GM19395 (cell line): ENCODE data around the gene DYNC2H1.

Experiments
- ATAC-seq: cut with Tn5 transposase; IDR thresholded peaks from one replicate; pipeline ENCODE4 v1.9.1; 2021; ENCODE audit warnings: mild to moderate bottlenecking, moderate library complexity; ENCODE audit not compliant: unreplicated experiment

The DYNC2H1 gene, protein sequence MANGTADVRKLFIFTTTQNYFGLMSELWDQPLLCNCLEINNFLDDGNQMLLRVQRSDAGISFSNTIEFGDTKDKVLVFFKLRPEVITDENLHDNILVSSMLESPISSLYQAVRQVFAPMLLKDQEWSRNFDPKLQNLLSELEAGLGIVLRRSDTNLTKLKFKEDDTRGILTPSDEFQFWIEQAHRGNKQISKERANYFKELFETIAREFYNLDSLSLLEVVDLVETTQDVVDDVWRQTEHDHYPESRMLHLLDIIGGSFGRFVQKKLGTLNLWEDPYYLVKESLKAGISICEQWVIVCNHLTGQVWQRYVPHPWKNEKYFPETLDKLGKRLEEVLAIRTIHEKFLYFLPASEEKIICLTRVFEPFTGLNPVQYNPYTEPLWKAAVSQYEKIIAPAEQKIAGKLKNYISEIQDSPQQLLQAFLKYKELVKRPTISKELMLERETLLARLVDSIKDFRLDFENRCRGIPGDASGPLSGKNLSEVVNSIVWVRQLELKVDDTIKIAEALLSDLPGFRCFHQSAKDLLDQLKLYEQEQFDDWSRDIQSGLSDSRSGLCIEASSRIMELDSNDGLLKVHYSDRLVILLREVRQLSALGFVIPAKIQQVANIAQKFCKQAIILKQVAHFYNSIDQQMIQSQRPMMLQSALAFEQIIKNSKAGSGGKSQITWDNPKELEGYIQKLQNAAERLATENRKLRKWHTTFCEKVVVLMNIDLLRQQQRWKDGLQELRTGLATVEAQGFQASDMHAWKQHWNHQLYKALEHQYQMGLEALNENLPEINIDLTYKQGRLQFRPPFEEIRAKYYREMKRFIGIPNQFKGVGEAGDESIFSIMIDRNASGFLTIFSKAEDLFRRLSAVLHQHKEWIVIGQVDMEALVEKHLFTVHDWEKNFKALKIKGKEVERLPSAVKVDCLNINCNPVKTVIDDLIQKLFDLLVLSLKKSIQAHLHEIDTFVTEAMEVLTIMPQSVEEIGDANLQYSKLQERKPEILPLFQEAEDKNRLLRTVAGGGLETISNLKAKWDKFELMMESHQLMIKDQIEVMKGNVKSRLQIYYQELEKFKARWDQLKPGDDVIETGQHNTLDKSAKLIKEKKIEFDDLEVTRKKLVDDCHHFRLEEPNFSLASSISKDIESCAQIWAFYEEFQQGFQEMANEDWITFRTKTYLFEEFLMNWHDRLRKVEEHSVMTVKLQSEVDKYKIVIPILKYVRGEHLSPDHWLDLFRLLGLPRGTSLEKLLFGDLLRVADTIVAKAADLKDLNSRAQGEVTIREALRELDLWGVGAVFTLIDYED (N-terminal part only)

GRCh38 chr11:103108933-103109817, at the start of gene DYNC2H1:
TSS of gene DYNC2H1 (plus strand) at chr11:103109426. CDS start at chr11:103109575, 149 bp downstream.
- ATAC-seq, result peak; percentile 99

DNA sequence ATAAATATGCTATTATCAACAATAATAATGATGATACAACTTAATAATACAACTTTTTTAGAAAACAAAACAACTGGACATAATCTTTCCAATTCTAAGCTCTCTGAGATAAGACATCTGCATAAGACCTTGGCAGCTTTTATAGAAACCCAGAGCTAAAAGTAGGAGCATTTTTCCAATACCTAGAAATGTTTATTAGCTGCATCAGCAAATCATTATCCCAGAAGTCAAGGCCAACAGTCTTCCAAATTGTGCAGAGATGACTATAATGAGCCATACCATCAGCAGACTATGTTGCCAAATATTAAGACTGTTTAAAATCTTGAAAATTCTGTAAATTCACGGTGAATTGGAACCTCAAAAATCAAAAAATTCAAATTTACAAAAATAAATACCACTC, 47.6 kb upstream of the DYNC2H1 start:
- ATAC-seq, result no peak

DNA sequence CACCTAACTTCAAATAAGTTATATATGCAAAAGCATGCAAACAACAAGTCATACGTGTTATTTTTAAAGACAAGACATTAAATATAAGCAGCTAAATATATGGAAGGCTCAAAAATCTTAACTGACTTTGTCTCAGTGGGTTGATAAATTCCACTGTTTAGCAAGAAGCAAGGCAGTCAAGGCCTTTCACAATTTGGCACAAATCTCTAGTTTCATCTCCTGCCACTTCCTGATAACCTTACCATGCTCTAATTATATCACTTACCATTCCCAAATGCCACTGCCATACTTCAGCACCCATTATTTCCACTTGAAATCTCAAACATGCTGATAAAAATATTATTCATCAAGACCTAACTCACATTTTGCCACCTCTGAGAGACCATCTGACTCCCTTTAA, 42.1 kb upstream of the DYNC2H1 start:
- ATAC-seq, result no peak

- no peak for ATAC-seq
These were observed 39.9 kb upstream of the DYNC2H1 start for GRCh38 chr11:103069367-103069766.

DNA sequence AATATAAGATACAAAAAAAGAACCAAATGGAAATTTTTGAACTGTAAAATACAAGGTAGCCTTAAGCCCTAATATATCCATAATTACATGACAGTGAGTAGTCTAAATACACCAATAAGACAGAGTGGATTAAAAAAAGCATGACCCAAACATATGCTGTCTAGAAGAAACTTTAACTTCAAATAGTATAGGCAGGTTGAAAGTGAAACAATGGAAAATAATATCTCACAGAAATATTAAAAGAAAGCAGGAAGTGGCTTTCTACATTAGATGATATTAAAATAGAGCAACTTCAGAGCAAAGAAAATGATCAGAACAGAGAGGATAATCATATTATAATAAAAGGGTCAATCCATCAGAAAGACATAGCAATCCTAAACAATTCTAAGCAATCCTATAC, 39.1 kb upstream of the DYNC2H1 start:
- ATAC-seq, result no peak

DNA sequence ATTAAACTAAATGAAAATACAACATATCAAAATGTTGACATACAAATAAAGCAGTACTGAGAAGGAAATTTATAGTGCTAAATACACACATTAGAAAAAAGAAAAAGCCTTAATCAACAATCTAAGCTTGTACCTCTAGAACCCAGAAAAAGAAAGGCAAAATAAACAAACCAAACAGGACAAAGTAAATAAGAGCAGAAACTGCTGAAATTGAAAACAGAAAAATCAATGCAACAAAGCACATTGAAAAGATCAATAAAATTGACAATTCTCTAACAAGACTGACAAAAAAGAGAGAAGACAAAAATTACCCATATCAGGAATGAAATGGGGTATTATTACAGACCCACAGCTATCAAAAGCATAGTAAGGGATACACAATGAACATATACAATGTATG, 38.2 kb upstream of the DYNC2H1 start:
- ATAC-seq, result no peak

DNA sequence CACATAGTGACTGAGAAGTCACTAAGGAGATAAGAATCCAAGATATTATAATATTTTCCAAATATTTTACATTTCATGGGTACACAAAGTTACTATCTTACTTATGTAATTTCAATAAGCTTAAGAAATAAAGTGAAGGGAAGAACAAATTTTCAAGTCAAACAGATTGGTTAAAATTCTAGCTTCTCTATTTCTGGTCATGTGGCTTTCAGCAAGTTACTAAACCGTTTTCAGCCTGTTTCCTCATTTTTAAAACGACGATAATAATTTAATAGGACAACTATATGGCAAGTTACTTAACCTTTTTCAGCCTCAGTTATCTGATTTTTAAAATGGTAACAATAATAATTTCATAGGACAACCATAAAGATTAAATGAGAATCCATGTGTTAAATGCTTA, 32.9 kb upstream of the DYNC2H1 start:
- no peak for ATAC-seq

DNA sequence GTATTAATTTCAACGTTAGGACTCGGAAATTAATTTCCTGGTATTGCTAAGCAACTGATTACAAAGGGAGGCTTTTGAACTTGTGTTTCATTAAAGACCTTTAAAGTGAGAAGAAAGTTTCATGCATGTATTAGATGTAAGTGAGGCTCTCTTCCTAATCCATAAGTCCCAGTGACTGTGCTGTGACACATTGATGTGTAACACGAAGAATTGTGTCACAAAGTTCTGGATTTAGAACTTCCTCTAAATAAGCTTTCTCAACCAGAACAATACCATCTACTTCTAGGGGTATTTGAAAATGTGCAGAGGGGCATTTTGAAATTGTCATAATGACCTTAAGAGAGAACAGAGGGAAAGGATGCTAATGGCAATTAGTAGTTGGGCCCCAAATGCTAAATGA, 31.7 kb upstream of the DYNC2H1 start:
- ATAC-seq, result no peak

DNA sequence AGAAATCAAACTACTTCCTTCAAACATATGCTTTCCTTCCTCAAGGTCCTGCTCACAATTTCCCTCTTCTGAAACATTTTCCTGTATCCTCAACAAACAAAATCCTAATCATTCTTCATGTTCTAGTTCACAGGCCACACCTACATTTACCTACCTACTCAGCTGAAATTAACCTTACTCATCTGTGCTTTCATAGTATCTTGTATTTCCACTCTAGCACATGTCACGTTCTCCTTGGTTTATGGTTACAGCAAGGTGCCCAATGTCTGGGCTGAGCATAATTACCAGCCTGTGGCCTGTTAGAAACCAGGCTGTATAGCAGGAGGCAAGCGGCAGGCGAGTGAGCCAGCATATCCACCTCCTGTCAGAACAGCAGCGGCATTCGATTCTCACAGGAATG, 30.5 kb upstream of the DYNC2H1 start:
- ATAC-seq, result no peak

DNA sequence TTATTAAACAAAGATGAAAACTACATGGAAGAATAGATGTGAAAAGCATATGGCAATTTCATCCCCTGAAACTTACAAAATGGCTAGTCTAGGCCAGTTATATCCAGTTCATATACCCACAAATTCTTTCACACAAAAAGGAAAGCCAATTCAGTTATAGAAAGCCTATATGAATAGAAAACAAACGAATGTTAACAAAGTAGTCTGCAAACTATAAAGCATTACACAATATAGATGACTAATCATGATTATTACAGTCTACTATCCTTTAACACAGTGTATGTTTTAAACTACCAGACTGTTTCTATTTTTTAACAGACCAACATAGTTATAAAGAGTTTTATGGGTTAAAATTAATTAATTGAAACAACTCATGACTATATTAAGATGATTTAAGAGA, 29.4 kb upstream of the DYNC2H1 start:
- no peak for ATAC-seq

GRCh38 chr11:103085758-103086365, 23.4 kb upstream of the DYNC2H1 start:
- no peak for ATAC-seq

GRCh38 chr11:103086461-103086860, 22.8 kb upstream of the DYNC2H1 start:
- ATAC-seq, result no peak

- peak; percentile 56 for ATAC-seq
These were observed 18.0 kb upstream of the DYNC2H1 start for GRCh38 chr11:103091064-103091800.

- peak; percentile 99 for ATAC-seq
These were observed 17.3 kb upstream of the DYNC2H1 start, which contains the start of gene DCUN1D5 for GRCh38 chr11:103091801-103092524. TSS of gene DCUN1D5 (minus strand) at chr11:103092160. CDS start at chr11:103091872, 288 bp downstream.

- ATAC-seq, result no peak
These were observed 11.9 kb upstream of the DYNC2H1 start for GRCh38 chr11:103097279-103097678.

DNA sequence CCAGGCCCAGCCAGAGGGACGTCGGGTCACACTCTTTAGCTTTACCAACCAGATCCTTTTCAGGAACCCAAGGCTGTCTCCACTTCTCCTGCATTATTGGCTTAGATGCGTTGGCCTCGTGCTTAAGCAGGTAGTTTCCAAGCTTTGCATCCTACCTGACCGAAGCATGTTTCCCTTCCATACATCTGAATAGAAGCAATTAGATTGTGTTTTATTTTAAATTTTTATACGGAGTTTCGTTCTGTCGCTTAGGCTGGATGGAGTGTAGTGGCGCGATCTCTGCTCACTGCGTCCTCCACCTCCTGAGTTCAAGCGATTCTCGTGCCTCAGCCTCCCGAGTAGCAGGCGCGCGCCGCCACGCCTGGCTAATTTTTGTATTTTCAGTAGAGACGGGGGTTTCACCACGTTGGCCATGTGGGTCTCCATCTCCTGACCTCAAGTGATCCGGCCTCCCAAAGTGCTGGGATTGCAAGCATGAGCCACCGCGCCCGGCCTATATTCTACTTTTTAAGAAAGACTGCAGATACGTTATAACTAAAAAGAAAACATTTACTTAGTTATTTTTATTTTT, 677 bp downstream of the DYNC2H1 start:
- peak; percentile 32 for ATAC-seq

GRCh38 chr11:103110391-103110790, 1.2 kb downstream of the DYNC2H1 start:
- ATAC-seq, result no peak

GRCh38 chr11:103111400-103111799, 2.2 kb downstream of the DYNC2H1 start:
- ATAC-seq, result no peak
